DMS 273 treated with DMSO at 0.1 percent for 48 hours (cell line): ENCODE results near the gene SEMA3E.
"Not testable (repeated sequence)": the region's sequence is repeated elsewhere in the genome, so short reads cannot be mapped to it uniquely, and the experiment has no call there.

Experiments
- DNase-seq: peaks from one replicate; lab custom pipeline; 2025; lab: John Stamatoyannopoulos, UW

SEMA3E gene

GRCh38 chr7:83452256-83452655, 196.7 kb downstream of the SEMA3E start:
- peak; percentile 76 for DNase-seq

- peak; percentile 24 for DNase-seq
These were observed 197.4 kb downstream of the SEMA3E start for GRCh38 chr7:83451501-83452045.

GRCh38 chr7:83449781-83450180, 199.2 kb downstream of the SEMA3E start:
- DNase-seq, result no peak

DNA sequence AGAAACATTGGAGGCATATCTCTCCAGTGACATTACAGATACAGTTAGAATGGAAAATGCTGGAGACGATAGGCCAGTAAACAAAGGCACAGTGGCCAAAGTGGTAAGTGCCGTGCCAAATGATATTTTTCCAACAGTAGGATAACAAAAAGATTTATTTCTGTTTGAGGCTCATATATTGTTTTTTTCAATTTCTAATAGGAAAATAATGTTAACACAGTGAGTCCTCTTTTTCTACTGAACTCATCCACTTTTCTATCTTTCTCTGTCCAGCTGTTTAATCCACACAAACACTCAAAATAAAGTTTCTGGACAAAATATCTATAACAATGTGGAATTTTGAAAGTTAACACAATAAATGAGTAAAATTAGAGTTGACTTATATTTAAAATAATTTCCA, 201.3 kb downstream of the SEMA3E start:
- DNase-seq, result no peak

GRCh38 chr7:83446102-83446669, 202.8 kb downstream of the SEMA3E start:
- DNase-seq, result no peak

DNA sequence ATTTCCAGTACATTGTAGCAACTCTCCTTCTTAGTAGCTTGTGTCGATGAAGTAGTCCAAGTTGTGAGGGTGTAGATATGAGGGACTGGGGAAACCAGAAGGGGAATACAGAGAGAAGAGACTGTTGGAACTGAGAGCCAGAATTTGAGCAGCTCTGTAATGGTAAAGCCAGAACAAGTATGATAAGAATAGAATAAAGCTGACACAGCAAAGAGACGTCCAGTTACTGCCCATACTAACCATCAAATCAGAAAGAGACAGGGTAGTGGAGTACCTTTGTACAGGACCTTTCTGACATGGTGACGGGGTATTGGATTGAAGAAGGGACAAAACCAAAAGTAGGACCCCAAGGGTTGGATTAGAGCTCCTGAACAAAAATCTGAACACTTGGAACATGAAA, 206.0 kb downstream of the SEMA3E start:
- no peak for DNase-seq

GRCh38 chr7:83439026-83439425, 209.9 kb downstream of the SEMA3E start:
- no peak for DNase-seq

DNA sequence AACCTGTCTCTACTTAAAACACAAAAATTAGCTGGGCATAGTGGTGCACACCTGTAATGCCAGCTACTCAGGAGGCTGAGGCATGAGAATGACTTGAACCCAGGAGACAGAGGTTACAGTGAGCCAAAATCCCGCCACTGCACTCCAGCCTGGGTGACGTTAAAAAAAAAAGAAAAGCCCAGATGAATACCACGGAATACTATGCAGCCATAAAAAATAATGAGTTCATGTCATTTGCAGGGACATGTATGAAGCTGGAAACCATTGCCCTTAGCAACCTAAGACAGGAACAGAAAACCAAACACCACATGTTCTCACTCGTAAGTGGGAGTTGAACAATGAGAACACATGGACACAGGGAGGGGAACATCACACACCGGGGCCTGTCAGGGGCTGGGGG, 218.7 kb downstream of the SEMA3E start:
- not testable (repeated sequence) for DNase-seq

- DNase-seq, result no peak
These were observed 219.4 kb downstream of the SEMA3E start for GRCh38 chr7:83429493-83429892.

DNA sequence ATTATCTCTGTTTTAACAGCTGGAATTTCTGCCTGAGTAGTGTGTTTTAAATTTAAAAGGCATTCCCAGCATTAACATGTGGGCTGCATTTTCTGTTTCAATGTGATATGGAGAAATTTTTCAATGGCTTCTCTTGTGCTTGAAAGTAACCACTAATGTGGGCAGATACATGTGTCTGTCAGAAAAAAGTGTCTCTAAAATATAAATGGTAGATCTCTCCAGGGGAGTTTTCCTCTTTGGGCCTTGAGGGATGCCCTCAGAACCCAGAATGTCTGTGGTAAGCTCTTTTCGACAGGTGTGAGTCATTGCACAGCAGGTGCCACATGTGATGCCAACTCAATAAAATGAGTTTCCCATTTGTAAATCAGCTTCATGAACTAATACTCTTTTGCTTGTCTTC, 221.1 kb downstream of the SEMA3E start:
- no peak for DNase-seq

GRCh38 chr7:83426325-83426724, 222.6 kb downstream of the SEMA3E start:
- no peak for DNase-seq

GRCh38 chr7:83419013-83419412, 229.9 kb downstream of the SEMA3E start:
- DNase-seq, result no peak

- DNase-seq, result no peak
These were observed 233.1 kb downstream of the SEMA3E start for GRCh38 chr7:83415840-83416239.

GRCh38 chr7:83414947-83415346, 234.0 kb downstream of the SEMA3E start:
- no peak for DNase-seq

DNA sequence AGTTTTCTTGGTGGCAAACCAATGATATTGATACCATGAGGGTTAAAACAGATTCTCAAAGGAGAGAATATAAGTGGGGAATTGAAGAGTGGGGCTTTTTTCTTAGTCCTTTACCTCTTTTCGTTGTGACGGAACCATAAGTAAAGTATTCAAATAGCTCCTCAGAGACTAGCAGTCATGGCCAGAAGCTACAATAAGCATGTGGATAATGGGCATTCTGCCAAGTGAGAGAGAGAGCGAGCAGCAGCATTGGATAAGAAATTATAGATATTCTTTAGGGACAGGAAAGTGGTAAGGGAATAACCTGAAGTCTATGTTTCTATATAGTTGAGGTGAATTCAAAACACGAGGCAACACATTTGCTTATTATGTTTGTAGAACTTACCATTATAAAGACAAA, 235.1 kb downstream of the SEMA3E start:
- DNase-seq, result no peak

- no peak for DNase-seq
These were observed 235.5 kb downstream of the SEMA3E start for GRCh38 chr7:83413424-83413823.

GRCh38 chr7:83410989-83411591, 237.8 kb downstream of the SEMA3E start:
- DNase-seq, result peak; percentile 44

DNA sequence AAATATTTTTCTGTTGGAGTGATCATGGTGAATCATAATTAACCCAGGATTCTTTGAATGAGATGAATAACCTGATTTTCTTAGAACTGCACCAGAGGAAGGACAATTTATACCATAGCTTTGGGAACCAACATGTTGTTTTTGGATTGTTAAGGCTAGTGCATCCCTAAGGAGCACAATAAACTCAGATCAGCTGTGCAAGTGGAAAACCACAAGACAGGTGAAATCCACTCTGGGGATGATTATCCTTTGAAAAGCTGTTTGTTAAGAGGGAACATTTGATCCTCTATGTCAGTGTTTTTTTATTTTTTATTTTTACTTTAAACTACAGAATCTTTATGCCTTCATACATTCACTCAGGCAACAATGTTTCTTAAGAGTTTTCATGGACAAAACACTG, 254.2 kb downstream of the SEMA3E start:
- DNase-seq, result no peak

GRCh38 chr7:83388436-83388835, 260.5 kb downstream of the SEMA3E start:
- DNase-seq, result no peak

- no peak for DNase-seq
These were observed 282.3 kb downstream of the SEMA3E start for GRCh38 chr7:83366629-83367028.

DNA sequence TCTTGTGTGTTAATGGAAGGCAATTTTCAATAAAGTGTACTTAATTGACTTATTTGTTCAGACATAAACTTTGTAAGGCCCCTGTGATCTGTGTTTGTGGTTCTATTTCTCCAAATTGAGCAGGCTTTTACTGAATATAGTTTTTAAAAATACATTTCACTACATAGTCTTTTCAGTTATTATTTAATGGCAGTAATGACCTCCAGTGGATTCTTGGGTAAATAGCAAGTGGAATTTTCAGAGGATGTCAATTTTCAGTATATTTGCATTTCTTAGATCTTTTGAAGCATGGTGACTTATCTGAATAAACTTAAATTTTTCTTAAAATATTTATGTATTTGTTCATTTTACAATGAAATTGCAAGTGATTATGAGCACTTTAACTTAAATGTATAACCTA, 283.2 kb downstream of the SEMA3E start:
- no peak for DNase-seq

DNA sequence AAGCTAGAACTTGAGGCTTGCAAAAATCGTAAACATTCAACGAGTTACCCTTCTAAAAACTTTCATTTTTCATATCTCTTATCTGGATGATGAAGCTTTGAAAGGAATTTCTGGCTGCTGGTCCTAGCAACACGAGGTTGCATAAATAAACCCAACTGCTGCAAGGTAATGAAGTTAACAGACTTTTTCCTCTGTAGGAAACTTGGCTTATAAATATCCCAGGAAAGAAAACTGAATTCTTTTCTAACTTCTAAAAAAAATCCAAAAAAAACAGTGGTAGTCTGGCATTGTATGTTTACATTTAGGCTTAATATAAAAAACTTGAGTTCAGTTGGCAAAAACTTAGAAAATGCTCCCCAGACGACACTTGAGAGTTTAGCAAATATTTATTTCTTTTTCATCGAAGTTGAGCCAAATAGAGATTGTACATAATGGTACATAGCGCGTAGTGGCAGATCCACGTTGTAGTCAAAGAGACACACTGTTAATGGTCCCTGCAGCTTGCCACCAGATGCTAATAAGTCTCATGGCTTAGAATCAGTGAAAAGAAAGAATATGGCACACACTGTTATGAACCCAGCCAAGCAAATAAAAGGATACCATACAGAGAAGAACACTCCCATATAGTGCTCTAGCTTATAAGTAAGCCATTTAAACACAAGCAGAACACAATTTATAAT, 285.9 kb downstream of the SEMA3E start:
- DNase-seq, result peak; percentile 23

DNA sequence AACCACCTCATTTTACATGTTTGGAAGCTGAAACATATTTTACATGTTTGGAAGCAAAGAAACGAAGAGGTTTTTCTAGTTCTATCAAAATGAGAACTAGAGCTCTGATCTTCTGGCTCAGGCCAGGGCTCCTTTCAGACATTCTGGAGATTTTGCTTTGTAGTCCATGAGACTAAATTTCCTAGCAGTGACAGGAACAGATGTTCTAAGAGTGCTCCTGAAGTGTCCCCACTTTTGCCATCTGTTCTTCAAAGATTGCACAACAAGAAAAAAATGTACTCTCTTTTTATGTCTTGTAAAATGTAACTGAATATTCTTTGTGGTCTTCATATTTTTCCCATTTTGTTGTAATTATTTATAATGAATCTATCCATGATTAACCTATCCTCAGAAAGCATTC, 289.8 kb downstream of the SEMA3E start:
- peak; percentile 79 for DNase-seq
